Kidney (tissue), 14 donors: ENCODE measurements around the gene C19orf38. TPM values are rescaled to one million over a fixed set of nuclear protein-coding genes. Genes with fewer than 3 reads are reported as not detected.

ENCODE experiments used
- DNase-seq, 5 donors: peaks; one replicate each; pipeline ENCODE4 v3.0.0-alpha.2; 2013 to 2020
- FAIRE-seq: peaks from 2 replicates; lab custom pipeline; 2012; peaks lifted over from hg19 to GRCh38; lab: Jason Lieb, UNC
- H3K27ac ChIP-seq, 2 donors: one replicate each; pipeline ENCODE4 v1.7.0; 2013; ENCODE audit warnings: low read depth in 2 of 2, low read length in 2 of 2, inconsistent platforms in 1 of 2
- H3K27me3 ChIP-seq: one replicate; pipeline ENCODE4 v1.7.1; 2013; ENCODE audit warnings: low read length, inconsistent platforms; ENCODE audit not compliant: control insufficient read depth, insufficient read depth
- H3K36me3 ChIP-seq, 3 donors: one replicate each; pipeline versions ENCODE4 v1.7.0 to v1.7.1; 2013; ENCODE audit warnings: low read length in 3 of 3, control low read depth in 1 of 3, inconsistent platforms in 1 of 3; ENCODE audit not compliant: insufficient read depth in 3 of 3, control insufficient read depth in 2 of 3
- H3K4me1 ChIP-seq, 3 donors: one replicate each; pipeline versions ENCODE4 v1.7.0 to v1.7.1; 2013; ENCODE audit warnings: low read length in 3 of 3, inconsistent platforms in 1 of 3, low read depth in 1 of 3; ENCODE audit not compliant: control insufficient read depth in 2 of 3, insufficient read depth in 2 of 3
- H3K4me3 ChIP-seq, 3 donors: one replicate each; pipeline versions ENCODE4 v1.7.0 to v1.8.1; 2013; ENCODE audit warnings: low read length in 3 of 3, control low read depth in 1 of 3, inconsistent platforms in 1 of 3
- H3K9ac ChIP-seq, 3 donors: one replicate each; pipeline versions ENCODE4 v1.7.0 to v1.7.1; 2013; ENCODE audit warnings: low read length in 3 of 3, control low read depth in 1 of 3, inconsistent platforms in 1 of 3
- H3K9me3 ChIP-seq, 3 donors: one replicate each; pipeline versions ENCODE4 v1.7.0 to v1.7.1; 2013; ENCODE audit warnings: low read length in 3 of 3, control low read depth in 1 of 3, inconsistent platforms in 1 of 3; ENCODE audit not compliant: control insufficient read depth in 2 of 3, insufficient read depth in 1 of 3
- intact Hi-C: fragments of 100-400 bp; cut with DNase I; formaldehyde crosslinking; loops from one replicate; pipeline ENCODE4 v1.11.1; 2022
- polyA plus RNA-seq: library from polyadenylated mRNA; stranded (reverse); fragments of 350-450 nt; fragmentation: Illumina TruSeq; extraction: RNeasy Lipid Tissue Mini Kit (QIAGEN cat#74804); gene quantifications from one replicate; pipeline ENCODE4 v1.2.3, GENCODE V29; 2014; ENCODE audit warnings: low read depth, low replicate concordance; ENCODE audit not compliant: insufficient read depth
- total RNA-seq: library from RNA; stranded (reverse); fragmentation: NEBNext Ultra II Directional; extraction: Animal tissue kit (Norgen Biotek cat#: 25700); gene quantifications from one replicate; pipeline ENCODE4 v1.2.1, GENCODE V29; 2021
- TF ChIP-seq, protein P1 (sequence below): IDR thresholded peaks from 3 replicates; pipeline ENCODE4 v1.5.1; 2012; ENCODE audit warnings: mild to moderate bottlenecking, moderate library complexity, borderline replicate concordance; ENCODE audit not compliant: insufficient read depth; ENCODE audit errors: extremely low read depth
- donor health status: control.
- donor health status: control.
- donor health status: control.
- donor health status: control.
- donor health status: control.
- donor health status: DM: yes; HTN: yes; CAD: no.
- donor health status: Normal renal cell carcinoma (clear cell type).

C19orf38 gene
- total and polyA plus RNA-seq, 2 donors from 2014 or later, result 2.4 to 3.3 TPM

DNA sequence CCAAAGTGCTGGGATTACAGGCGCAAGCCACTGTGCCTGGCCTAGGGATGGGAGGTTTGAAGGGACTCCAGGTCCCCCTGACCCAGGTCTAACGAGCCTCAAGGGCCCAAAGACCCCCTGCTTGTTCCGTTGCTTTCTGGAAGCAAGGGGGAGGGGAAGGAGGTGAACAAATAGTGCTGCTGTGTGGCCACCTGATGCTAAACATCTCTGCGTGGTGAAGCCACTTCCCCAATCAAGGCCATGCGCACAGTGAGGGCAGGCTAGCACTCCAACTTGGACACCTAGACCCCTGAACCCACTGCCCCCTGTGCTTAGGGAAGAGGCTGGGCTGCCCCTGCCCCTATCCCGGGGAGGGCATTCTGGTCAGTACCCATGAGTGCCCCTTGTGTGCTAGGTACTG lies 47.1 kb downstream of the C19orf38 start:
- FAIRE-seq (no peak), DNase-seq (no peak)
- TF ChIP-seq, protein P1, sequence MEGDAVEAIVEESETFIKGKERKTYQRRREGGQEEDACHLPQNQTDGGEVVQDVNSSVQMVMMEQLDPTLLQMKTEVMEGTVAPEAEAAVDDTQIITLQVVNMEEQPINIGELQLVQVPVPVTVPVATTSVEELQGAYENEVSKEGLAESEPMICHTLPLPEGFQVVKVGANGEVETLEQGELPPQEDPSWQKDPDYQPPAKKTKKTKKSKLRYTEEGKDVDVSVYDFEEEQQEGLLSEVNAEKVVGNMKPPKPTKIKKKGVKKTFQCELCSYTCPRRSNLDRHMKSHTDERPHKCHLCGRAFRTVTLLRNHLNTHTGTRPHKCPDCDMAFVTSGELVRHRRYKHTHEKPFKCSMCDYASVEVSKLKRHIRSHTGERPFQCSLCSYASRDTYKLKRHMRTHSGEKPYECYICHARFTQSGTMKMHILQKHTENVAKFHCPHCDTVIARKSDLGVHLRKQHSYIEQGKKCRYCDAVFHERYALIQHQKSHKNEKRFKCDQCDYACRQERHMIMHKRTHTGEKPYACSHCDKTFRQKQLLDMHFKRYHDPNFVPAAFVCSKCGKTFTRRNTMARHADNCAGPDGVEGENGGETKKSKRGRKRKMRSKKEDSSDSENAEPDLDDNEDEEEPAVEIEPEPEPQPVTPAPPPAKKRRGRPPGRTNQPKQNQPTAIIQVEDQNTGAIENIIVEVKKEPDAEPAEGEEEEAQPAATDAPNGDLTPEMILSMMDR, result no peak
- Histone ChIP-seq H3K9ac (no peak overlapping the region), H3K4me1 (peaks cover 0 to 31% (median 3%) of the 10 kb centered on the region in 3 donors), H3K36me3 (no peaks in the 10 kb centered on the region), H3K9me3 (no peaks in the 10 kb centered on the region), H3K27me3 (no peaks in the 10 kb centered on the region), H3K4me3 (no peak overlapping the region), H3K27ac (no peak overlapping the region)
- intact Hi-C loops, result no loop called here

DNA sequence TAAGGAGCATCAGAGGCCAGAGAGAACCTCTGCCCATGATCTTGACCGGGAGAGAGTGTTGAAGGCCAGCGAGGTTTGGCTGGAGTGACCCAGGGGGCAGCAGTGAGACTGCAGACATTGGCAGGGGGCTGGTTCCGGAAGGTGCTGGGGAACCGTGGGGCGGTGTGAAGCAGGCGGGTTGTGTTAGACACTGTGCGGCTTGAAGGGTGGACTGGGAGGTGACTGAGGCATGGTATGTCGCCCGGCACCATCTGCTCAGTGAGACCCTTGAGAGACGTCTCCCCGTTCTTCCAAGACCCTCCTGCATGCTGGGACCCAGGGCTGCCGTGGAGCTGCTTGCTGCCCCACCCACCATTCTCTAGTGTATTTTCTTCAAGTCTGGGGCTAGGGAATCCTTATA lies 47.7 kb downstream of the C19orf38 start:
- no peaks in the 10 kb centered on the region for H3K36me3 ChIP-seq
- H3K9me3 ChIP-seq, result no peaks in the 10 kb centered on the region
- DNase-seq (no peak), FAIRE-seq (no peak)
- H3K4me3 ChIP-seq, result no peak overlapping the region
- intact Hi-C loops, result no loop called here
- TF ChIP-seq, protein P1, result no peak
- H3K27ac ChIP-seq, result no peak overlapping the region
- H3K4me1 ChIP-seq, result peaks cover 0 to 29% (median 3%) of the 10 kb centered on the region in 3 donors
- no peak overlapping the region for H3K9ac ChIP-seq
- no peaks in the 10 kb centered on the region for H3K27me3 ChIP-seq

DNA sequence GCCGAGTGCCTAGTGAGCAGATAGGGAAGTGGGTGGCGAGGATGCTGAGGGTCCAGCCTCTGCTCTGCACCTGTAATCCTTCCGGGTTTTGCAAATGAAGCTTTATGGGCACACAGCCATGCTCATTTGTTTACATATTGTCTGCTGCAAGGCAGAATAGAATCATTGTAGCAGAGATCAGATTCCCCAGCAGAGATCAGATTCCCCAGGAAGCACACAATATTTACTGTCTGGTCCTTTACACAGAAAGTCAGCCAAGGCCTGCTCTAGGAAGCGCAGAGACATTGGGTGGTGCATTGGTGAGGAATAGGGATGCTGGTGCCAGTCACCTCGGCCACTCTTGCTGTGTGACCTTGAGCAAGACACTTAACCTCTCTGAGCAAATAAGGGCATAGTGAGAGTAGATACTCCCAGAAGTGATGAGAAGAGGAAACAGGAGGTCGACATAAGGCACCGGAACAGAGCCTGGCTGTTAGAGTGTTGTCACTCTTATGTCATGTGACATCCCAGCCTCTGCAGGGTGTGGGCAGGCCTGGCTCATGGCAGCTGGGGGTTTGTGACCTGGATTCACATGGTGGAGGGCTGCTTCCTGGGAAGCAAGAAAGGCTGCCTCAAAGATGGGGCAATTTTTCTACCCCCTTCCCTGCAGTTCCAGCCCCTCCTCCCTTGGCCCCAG lies 48.8 kb downstream of the C19orf38 start:
- H3K27ac ChIP-seq, result no peak overlapping the region
- H3K9ac ChIP-seq, result no peak overlapping the region
- peaks cover 0 to 25% (median 0%) of the 10 kb centered on the region in 3 donors for H3K4me1 ChIP-seq

More for the DNA sequence above, 48.8 kb downstream of the C19orf38 start:
- Histone ChIP-seq H3K9me3 (no peaks in the 10 kb centered on the region), H3K4me3 (no peak overlapping the region), H3K36me3 (no peaks in the 10 kb centered on the region), H3K27me3 (no peaks in the 10 kb centered on the region)
- FAIRE-seq (no peak), DNase-seq (peak in 2 of 5 donors; percentile 36 to 56)
- intact Hi-C loops, result no loop called here
- TF ChIP-seq, protein P1, result no peak
